ENCODE data around the gene GAS7. TPM values are rescaled to one million over a fixed set of nuclear protein-coding genes. Genes with fewer than 3 reads are reported as not detected.
A peak's percentile ranks its signal among the peaks of the same experiment; 100 is the strongest.

The GAS7 gene
- total and polyA plus RNA-seq, 7 donors, result 1.4 to 16.9 (median 7.0) TPM

- ATAC-seq (peak in 2 of 4 donors; percentile 48 to 67), DNase-seq (peak in 1 of 2 donors; percentile 54)
- Histone ChIP-seq H3K27ac (no peak overlapping the region), H3K27me3 (ENCODE audit: insufficient read depth in 3 of 3, low read length in 2 of 3) (no peaks in the 10 kb centered on the region), H3K4me3 (no peak overlapping the region), H3K9me3 (peaks cover 5% of the 10 kb centered on the region), H3K4me1 (no peaks in the 10 kb centered on the region), H3K36me3 (ENCODE audit: insufficient read depth in 1 of 2, low read depth in 1 of 2) (no peaks in the 10 kb centered on the region)
- no peak for TF ChIP-seq CTCF (IDR thresholded peaks at IDR 0.05)
- intact Hi-C loops (cut with DNase I), result no loop called here
- WGBS, 3 donors, result 56 to 77% (median 64%) methylated on average over 3 of the region's 3 CpGs
Observed at GRCh38 chr17:10087355-10087754, 111.1 kb downstream of the GAS7 start.

GRCh38 chr17:10083864-10084263 lies 114.5 kb downstream of the GAS7 start:
- Histone ChIP-seq H3K27me3 (ENCODE audit: insufficient read depth in 3 of 3, low read length in 2 of 3) (no peaks in the 10 kb centered on the region), H3K36me3 (ENCODE audit: insufficient read depth in 1 of 2, low read depth in 1 of 2) (no peaks in the 10 kb centered on the region), H3K4me3 (no peak overlapping the region), H3K9me3 (peaks cover 6% of the 10 kb centered on the region), H3K4me1 (no peaks in the 10 kb centered on the region), H3K27ac (no peak overlapping the region)
- TF ChIP-seq CTCF (IDR thresholded peaks at IDR 0.05), result no peak
- 94 to 95% (median 95%) methylated on average over 3 of the region's 3 CpGs for WGBS, 3 donors
- ATAC-seq (no peak), DNase-seq (no peak)
- intact Hi-C loops (cut with DNase I), result no loop called here

- intact Hi-C loops (cut with DNase I), result no loop called here
- no peak for TF ChIP-seq CTCF (IDR thresholded peaks at IDR 0.05)
- H3K4me1 ChIP-seq, result no peaks in the 10 kb centered on the region
- no peak for ATAC-seq
- H3K4me3 ChIP-seq, result no peak overlapping the region
- no peak for DNase-seq
- no peak overlapping the region for H3K27ac ChIP-seq
- H3K9me3 ChIP-seq, result peaks cover 6% of the 10 kb centered on the region
- H3K27me3 ChIP-seq (ENCODE audit: insufficient read depth in 3 of 3, low read length in 2 of 3), result no peaks in the 10 kb centered on the region
- WGBS, 3 donors, result 96 to 100% (median 96%) methylated on average over 2 of the region's 2 CpGs
- no peaks in the 10 kb centered on the region for H3K36me3 ChIP-seq (ENCODE audit: insufficient read depth in 1 of 2, low read depth in 1 of 2)
Observed at GRCh38 chr17:10082795-10083194, 115.6 kb downstream of the GAS7 start.

- TF ChIP-seq CTCF (IDR thresholded peaks at IDR 0.05), result no peak
- 71% methylated on average over 8 of the region's 8 CpGs for WGBS, 3 donors
- intact Hi-C loops (cut with DNase I), result no loop called here
- no peaks in the 10 kb centered on the region for H3K4me1 ChIP-seq
- H3K27ac ChIP-seq, result no peak overlapping the region
- H3K9me3 ChIP-seq, result peaks cover 9% of the 10 kb centered on the region
- H3K36me3 ChIP-seq (ENCODE audit: insufficient read depth in 1 of 2, low read depth in 1 of 2), result no peaks in the 10 kb centered on the region
- DNase-seq (no peak), ATAC-seq (no peak)
- H3K27me3 ChIP-seq (ENCODE audit: insufficient read depth in 3 of 3, low read length in 2 of 3), result no peaks in the 10 kb centered on the region
- H3K4me3 ChIP-seq, result no peak overlapping the region
Observed at GRCh38 chr17:10081571-10082169, 116.7 kb downstream of the GAS7 start.

Data from psoas muscle (tissue), 8 donors.